BLaER1 treated with 17β-estradiol and CSF1 and Interleukin-3, amounts not matched to agents 10 nM and 100 nM (cell line): ENCODE measurements around the gene TBC1D2B.

ENCODE experiments used
- H3K27ac ChIP-seq, 11 experiments: shearing (Covaris generic); formaldehyde crosslinking; 2 replicates each; pipeline ENCODE4 v1.8.1; 2022
- H3K27me3 ChIP-seq, 11 experiments: shearing (Covaris generic); formaldehyde crosslinking; 2 replicates each; pipeline ENCODE4 v1.8.1; 2022
- H3K36me3 ChIP-seq, 11 experiments: shearing (Covaris generic); formaldehyde crosslinking; 2 replicates each; pipeline ENCODE4 v1.8.1; 2022
- H3K4me1 ChIP-seq, 10 experiments: shearing (Covaris generic); formaldehyde crosslinking; 2 replicates each; pipeline ENCODE4 v1.8.1; 2022
- H3K4me2 ChIP-seq, 11 experiments: shearing (Covaris generic); formaldehyde crosslinking; 2 replicates each; pipeline ENCODE4 v1.8.1; 2022
- H3K4me3 ChIP-seq, 10 experiments: shearing (Covaris generic); formaldehyde crosslinking; 2 replicates each; pipeline ENCODE4 v1.8.1; 2022
- H3K9ac ChIP-seq, 11 experiments: shearing (Covaris generic); formaldehyde crosslinking; 2 replicates each; pipeline ENCODE4 v1.8.1; 2022
- H3K9me3 ChIP-seq, 11 experiments: shearing (Covaris generic); formaldehyde crosslinking; replicated peaks in 1 of 11; 2 replicates each; pipeline ENCODE4 v1.8.1; 2022
- H4K20me1 ChIP-seq, 11 experiments: shearing (Covaris generic); formaldehyde crosslinking; 2 replicates each; pipeline ENCODE4 v1.8.1; 2022
- Cebpa-rat ChIP-seq, 11 experiments: shearing (Covaris generic); IDR thresholded peaks; 2 replicates each; pipeline ENCODE4 v1.8.1; 2022

Gene TBC1D2B

DNA sequence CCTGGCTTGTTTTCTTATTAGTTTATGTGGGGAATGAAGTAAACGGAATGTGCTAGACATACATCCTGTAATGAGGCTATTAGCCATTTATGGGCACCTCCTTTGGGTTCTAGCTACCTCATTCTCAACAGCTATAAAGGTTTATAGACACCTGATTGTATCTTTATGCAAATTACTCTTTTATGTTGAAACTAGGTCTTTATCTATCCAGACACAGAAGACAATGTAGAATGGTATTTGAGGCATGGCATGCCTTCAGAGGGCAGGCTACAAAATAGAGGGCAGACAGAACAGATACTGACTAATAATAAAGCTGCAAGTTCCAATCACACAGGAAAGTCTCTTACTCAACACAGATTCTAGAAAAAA is 27.1 kb downstream of the TBC1D2B start:
- Histone ChIP-seq H3K36me3 (peaks cover 8 to 23% (median 14%) of the 10 kb centered on the region in 11 experiments; a peak in 19 of 22 replicates), H3K4me3 (peak overlapping the region in 5 of 10 experiments; percentile 4 to 18 (median 12); a peak in 5 of 20 replicates), H3K9ac (peak overlapping the region in 9 of 11 experiments; percentile 9 to 83 (median 68); a peak in 17 of 22 replicates), H3K27me3 (no peaks in the 10 kb centered on the region), H4K20me1 (peaks cover 0 to 68% (median 0%) of the 10 kb centered on the region in 11 experiments; a peak in 2 of 22 replicates), H3K4me1 (peaks cover 92 to 100% (median 96%) of the 10 kb centered on the region in 10 experiments), H3K9me3 (no peaks in the 10 kb centered on the region), H3K27ac (peak overlapping the region in 10 of 11 experiments; percentile 35 to 95 (median 88); a peak in 19 of 22 replicates), H3K4me2 (peak overlapping the region; percentile 74 to 98 (median 89))
- TF ChIP-seq Cebpa-rat (IDR thresholded peaks at IDR 0.05), result no peak

DNA sequence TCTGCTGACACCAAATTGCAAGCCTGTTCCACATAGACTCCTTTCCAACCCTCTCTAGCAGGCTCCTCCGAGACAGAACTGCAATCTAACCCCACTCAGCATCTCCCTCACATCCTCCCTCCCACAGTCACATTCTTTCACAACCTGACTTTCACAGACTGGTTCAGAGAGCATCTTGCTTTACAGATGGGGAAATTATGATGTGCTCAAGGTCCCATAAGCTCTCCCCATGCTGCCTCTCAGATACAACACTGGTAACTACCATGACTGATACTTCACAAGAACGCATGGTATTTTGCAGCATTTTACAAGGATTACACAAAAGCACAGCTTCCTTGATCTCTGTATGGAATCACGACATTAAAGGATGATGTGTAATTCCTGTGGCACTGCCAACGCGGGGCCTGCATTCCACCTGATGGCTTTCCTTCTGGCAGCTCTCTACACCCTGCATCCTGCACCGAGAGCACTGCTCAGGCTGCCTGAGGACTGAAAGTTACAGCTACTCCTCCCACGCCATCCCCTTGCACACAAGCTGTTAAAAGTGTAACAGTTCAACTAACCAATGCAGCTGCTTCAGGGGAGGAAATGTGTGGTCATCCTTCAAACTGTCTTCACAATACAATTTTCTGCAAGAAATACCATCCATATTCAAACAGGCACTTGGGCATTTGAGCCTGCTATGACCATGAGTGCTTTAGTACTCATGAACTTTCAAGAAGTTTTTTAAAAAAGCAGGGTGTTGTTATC is 27.6 kb downstream of the TBC1D2B start:
- Histone ChIP-seq H3K4me1 (peaks cover 86 to 100% (median 94%) of the 10 kb centered on the region in 10 experiments), H3K36me3 (peaks cover 9 to 28% (median 18%) of the 10 kb centered on the region in 11 experiments; a peak in 20 of 22 replicates), H3K27me3 (no peaks in the 10 kb centered on the region), H3K27ac (peak overlapping the region in 9 of 11 experiments; percentile 54 to 95 (median 89); a peak in 18 of 22 replicates), H3K4me2 (peak overlapping the region; percentile 74 to 98 (median 89)), H4K20me1 (peaks cover 0 to 62% (median 0%) of the 10 kb centered on the region in 11 experiments; a peak in 2 of 22 replicates), H3K9me3 (no peaks in the 10 kb centered on the region), H3K4me3 (peak overlapping the region in 7 of 10 experiments; percentile 4 to 44 (median 27); a peak in 11 of 20 replicates), H3K9ac (peak overlapping the region in 9 of 11 experiments; percentile 34 to 83 (median 68); a peak in 17 of 22 replicates)
- TF ChIP-seq Cebpa-rat (IDR thresholded peaks at IDR 0.05), result peak in 5 of 11 experiments; percentile 13 to 89 (median 56); a peak in 6 of 22 replicates

DNA sequence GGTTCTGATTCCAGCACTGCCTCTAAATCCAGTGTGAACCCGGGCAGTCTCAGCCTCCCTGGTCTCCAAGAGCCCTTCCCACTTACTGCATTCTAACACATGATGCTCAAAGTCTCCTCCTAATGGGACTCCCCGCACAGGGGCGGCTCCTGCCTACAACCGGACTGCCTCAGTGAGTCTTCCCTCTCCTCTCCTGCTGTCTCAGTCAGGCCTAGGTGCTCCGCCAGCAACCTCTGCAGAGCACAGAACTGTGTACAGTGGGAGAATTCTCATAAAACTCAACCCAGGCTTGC is 28.9 kb downstream of the TBC1D2B start:
- H3K4me3 ChIP-seq, result peak overlapping the region in 3 of 10 experiments; percentile 3 to 38 (median 36); a peak in 4 of 20 replicates
- H3K4me2 ChIP-seq, result peak overlapping the region; percentile 74 to 98 (median 89)
- peaks cover 0 to 52% (median 0%) of the 10 kb centered on the region in 11 experiments; a peak in 2 of 22 replicates for H4K20me1 ChIP-seq
- H3K9ac ChIP-seq, result peak overlapping the region in 10 of 11 experiments; percentile 35 to 83 (median 68); a peak in 19 of 22 replicates
- peaks cover 73 to 96% (median 89%) of the 10 kb centered on the region in 10 experiments for H3K4me1 ChIP-seq
- no peaks in the 10 kb centered on the region for H3K9me3 ChIP-seq
- TF ChIP-seq Cebpa-rat (IDR thresholded peaks at IDR 0.05), result no peak
- H3K27ac ChIP-seq, result peak overlapping the region; percentile 21 to 95 (median 88); a peak in 21 of 22 replicates
- no peaks in the 10 kb centered on the region for H3K27me3 ChIP-seq
- peaks cover 16 to 37% (median 26%) of the 10 kb centered on the region in 11 experiments for H3K36me3 ChIP-seq

DNA sequence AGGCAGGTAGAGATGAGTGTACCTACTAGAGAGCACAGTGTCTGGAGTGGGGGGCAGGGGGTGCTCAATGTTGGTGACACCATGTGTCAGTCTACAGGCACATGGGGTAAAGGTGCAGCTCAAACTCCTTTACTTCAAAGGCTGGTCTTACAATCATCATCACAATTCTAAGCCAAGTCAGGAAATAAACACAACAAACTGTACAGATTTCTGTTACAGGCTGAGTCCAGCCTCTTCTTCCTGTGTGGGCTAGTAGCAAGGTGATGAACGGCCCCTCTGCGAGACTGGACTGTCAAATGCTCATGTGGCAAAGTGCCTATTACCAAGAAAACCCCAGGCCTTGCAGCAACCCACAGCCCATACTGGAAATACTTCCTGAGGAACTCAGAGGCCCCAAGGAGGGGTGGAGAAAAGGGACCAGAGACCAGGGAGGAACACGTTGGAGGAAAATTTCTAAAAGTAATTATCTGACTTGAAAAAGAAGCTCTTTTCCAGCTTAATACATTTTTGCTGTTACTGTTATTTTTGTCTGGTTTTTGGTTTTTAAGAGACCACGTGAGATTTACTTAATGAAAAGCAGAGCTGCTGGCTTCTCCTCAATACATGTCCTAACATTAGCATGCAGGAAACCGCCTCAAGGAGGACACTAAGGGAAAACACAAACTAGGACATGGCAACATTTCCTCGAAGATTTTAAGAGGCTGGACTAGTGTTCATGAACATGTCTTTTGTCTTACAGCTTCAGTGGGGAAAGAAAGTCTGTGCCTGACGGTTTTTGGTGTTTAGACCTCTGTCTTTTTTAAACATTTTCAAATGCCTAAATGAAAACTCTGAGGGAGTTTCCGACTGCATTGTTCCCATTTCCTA is 29.5 kb downstream of the TBC1D2B start:
- H3K4me1 ChIP-seq, result peaks cover 67 to 90% (median 84%) of the 10 kb centered on the region in 10 experiments
- no peaks in the 10 kb centered on the region for H3K27me3 ChIP-seq
- peaks cover 0 to 49% (median 0%) of the 10 kb centered on the region in 11 experiments; a peak in 3 of 22 replicates for H4K20me1 ChIP-seq
- H3K4me3 ChIP-seq, result peak overlapping the region in 7 of 10 experiments; percentile 3 to 41 (median 31); a peak in 13 of 20 replicates
- H3K36me3 ChIP-seq, result peaks cover 17 to 37% (median 28%) of the 10 kb centered on the region in 11 experiments
- H3K9ac ChIP-seq, result peak overlapping the region; percentile 35 to 83 (median 68); a peak in 20 of 22 replicates
- peak in 6 of 11 experiments; percentile 17 to 78 (median 57); a peak in 8 of 22 replicates for TF ChIP-seq Cebpa-rat (IDR thresholded peaks at IDR 0.05)
- H3K4me2 ChIP-seq, result peak overlapping the region; percentile 74 to 98 (median 89)
- peak overlapping the region; percentile 21 to 95 (median 88); a peak in 21 of 22 replicates for H3K27ac ChIP-seq
- H3K9me3 ChIP-seq, result no peaks in the 10 kb centered on the region

DNA sequence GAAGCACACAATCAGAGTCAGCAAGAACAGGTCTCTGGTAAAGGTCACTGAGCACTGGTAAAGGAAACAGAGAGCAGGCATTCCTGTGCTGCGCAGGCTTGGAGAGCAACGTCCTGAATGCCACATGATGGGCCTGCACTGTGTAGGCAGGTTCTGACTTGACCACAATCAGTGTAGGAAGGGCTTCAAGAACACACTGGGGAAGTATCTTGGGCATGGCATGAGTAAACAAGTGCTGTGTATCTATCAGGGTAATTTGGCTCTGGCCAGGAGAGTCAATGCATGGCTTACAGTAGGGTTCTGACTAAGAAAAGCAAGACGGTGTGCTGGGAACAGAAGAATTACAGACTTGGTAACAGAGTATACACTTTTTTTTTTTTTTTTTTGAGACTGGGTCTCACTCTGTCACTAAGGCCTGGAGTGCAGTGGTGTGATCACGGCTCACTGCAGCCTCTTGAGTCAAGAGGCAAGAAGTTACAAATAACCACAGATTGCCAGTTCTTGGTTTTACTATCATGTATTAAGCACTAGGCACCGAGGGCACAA is 30.6 kb downstream of the TBC1D2B start:
- Histone ChIP-seq H3K4me3 (peak overlapping the region in 3 of 10 experiments; percentile 3 to 38 (median 36); a peak in 2 of 20 replicates), H3K4me2 (peak overlapping the region; percentile 74 to 98 (median 89)), H4K20me1 (peaks cover 0 to 49% (median 0%) of the 10 kb centered on the region in 11 experiments; a peak in 3 of 22 replicates), H3K36me3 (peaks cover 23 to 40% (median 36%) of the 10 kb centered on the region in 11 experiments), H3K27ac (peak overlapping the region; percentile 12 to 95 (median 88); a peak in 21 of 22 replicates), H3K27me3 (no peaks in the 10 kb centered on the region), H3K4me1 (peaks cover 56 to 89% (median 76%) of the 10 kb centered on the region in 10 experiments), H3K9ac (peak overlapping the region in 9 of 11 experiments; percentile 35 to 83 (median 68); a peak in 16 of 22 replicates), H3K9me3 (no peaks in the 10 kb centered on the region)
- TF ChIP-seq Cebpa-rat (IDR thresholded peaks at IDR 0.05), result no peak

DNA sequence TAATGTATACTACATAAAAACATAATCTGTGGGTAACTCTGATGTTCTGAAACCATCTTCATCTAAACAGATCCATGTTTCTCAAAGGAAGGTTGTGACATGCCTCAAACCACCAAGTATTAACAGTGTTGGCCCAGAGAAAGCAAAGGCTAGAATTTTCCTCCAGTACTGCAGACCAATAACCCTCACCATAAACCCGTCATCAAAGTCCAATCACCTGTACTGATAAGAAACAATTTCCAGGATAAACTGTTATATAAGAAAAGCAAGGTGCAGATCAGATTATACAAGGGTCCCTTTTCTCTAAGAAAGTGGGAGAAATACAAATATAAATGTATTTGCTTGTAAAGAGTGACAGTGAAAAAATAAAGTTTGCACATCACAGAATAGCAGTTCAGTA is 32.3 kb downstream of the TBC1D2B start:
- Histone ChIP-seq H3K36me3 (peaks cover 24 to 44% (median 40%) of the 10 kb centered on the region in 11 experiments), H3K4me1 (peaks cover 41 to 83% (median 70%) of the 10 kb centered on the region in 10 experiments), H3K4me3 (no peak overlapping the region), H4K20me1 (peaks cover 0 to 42% (median 0%) of the 10 kb centered on the region in 11 experiments; a peak in 3 of 22 replicates), H3K4me2 (peak overlapping the region in 2 of 11 experiments; percentile 44 to 98; a peak in 1 of 22 replicates), H3K27ac (peak overlapping the region in 6 of 11 experiments; percentile 5 to 30 (median 14); a peak in 5 of 22 replicates), H3K9me3 (no peaks in the 10 kb centered on the region), H3K9ac (no peak overlapping the region; a peak in 1 of 22 replicates), H3K27me3 (no peaks in the 10 kb centered on the region)
- TF ChIP-seq Cebpa-rat (IDR thresholded peaks at IDR 0.05), result no peak

DNA sequence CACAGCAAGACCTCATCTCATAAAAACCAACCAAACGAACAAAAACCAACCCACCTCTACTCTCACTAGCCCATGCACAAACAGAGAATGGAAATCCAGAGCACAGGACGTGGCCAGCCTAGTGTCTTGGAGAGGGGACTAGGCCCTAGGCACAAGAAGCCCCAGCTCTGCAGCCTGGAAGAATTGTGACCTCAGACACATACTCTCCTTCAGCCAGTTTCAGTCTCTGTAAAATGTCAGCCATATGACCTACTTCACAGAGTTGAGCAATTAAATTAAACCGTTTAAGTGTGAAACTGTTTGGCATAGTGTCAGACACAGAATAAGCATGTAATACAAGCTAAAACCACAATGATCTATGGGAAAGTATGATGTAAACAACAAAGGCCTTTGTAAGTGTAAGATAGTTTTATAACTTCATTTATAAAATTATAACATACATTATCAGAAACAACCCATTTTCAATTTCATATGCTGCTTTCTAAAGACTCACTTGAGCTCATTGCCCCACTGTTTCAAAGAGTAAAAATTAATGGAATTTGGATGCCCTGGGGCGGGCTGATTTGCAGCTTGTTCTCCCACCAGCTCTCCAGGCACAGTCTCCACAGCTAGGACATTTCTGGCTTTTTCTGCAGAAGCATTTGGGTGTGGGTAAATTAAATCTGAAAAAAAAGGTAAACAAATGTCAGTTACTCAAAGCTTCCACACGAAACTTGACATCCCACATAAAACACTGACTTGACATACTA is 32.9 kb downstream of the TBC1D2B start:
- Histone ChIP-seq H3K4me1 (peaks cover 37 to 83% (median 68%) of the 10 kb centered on the region in 10 experiments), H3K4me2 (peak overlapping the region in 8 of 11 experiments; percentile 9 to 98 (median 27); a peak in 9 of 22 replicates), H4K20me1 (peaks cover 0 to 41% (median 0%) of the 10 kb centered on the region in 11 experiments; a peak in 3 of 22 replicates), H3K27me3 (no peaks in the 10 kb centered on the region), H3K9ac (no peak overlapping the region; a peak in 1 of 22 replicates), H3K9me3 (no peaks in the 10 kb centered on the region), H3K27ac (peak overlapping the region in 8 of 11 experiments; percentile 1 to 53 (median 28); a peak in 10 of 22 replicates), H3K36me3 (peaks cover 30 to 50% (median 45%) of the 10 kb centered on the region in 11 experiments), H3K4me3 (no peak overlapping the region)
- no peak for TF ChIP-seq Cebpa-rat (IDR thresholded peaks at IDR 0.05)
